PC-9 (cell line): ENCODE data around the gene SHISA9.

Source experiments
- CTCF ChIP-seq: fragments of 200-600 bp; sonication (generic); conservative IDR thresholded peaks from 2 replicates; pipeline ENCODE4 v1.6.1; 2017; ENCODE audit warnings: mixed run types, antibody characterized with exemption, mild to moderate bottlenecking, moderate library complexity
- EZH2 ChIP-seq: fragments of 200-600 bp; sonication (generic); IDR thresholded peaks from 2 replicates; pipeline ENCODE4 v1.8.0; 2017; ENCODE audit warnings: antibody characterized with exemption, low read depth

GRCh38 chr16:12965274-12965804 is 63.9 kb downstream of the SHISA9 start:
- TF ChIP-seq CTCF, result no peak
- no peak for TF ChIP-seq EZH2
